ENCODE results near the gene CYP2D6.
"Not testable (repeated sequence)": the region's sequence is repeated elsewhere in the genome, so short reads cannot be mapped to it uniquely, and the experiment has no call there.

The CYP2D6 gene

DNA sequence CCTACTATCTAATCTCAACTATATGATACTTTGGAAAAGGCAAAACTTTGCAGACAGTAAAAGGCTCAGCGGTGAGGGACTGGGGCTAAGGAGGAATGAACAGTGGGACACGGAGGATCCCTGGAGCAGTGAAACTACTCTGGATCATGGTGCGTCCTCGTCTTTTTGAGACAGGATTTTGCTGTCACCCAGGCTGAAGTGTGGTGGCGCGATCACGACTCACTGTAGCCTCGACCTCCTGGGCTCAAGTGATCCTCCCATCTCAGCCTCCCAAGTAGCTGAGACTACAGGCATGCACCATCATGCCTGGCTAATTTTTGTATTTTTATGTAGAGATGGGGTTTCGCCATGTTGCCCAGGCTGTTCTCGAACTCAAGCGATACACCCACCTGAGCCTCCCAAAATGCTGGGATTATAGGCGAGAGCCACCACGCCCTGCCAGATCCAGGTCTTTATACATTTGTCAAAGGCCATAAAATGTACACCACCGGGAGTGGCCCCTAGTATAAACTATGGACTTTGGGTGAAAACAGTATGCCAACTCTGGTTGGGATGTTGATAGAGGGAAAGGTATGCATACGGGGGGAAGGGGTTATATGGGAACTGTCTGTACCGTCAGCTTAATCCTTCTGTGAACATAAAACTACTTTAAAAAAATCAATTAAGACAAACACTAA, 28.0 kb upstream of the CYP2D6 start:
- no peak for DNase-seq

DNA sequence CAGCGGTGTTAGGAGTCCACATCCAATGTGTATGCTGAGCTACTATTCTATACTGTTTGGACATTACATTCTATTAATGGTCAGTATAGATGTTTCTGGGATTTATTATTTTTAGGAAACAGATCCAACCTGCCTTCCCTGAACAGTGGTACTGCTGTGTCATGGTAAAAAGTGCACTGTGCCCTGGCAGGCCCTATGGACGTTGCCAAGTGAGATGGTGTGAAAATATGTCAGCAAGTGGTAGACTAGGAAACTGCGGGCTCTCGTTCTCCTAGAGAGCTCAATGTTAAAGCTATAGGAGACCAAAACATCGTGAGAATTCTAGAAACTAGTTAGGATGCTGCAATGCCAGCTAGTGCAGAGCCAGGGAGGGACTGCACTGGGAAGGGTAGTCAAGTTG, 26.0 kb upstream of the CYP2D6 start:
- no peak for DNase-seq

DNA sequence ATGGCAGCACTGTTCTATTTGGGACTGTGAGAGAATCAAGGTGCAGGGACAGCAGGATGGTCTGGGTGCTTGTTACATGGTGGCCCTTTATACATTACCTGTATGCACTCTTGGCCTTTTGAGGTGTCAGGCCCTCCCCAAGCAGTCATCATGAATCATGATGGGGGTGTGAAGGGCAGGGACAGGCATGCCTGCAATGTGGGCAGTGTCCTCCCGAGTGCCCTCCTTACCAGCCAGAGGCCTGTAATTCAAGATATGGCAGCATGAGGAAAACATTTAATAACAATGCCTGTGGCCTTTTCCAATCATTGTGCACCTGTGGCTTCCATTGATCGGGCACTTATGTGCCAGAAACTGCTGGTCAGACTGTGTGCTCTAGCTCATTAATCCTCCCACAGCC, 25.5 kb upstream of the CYP2D6 start:
- DNase-seq: no peak

DNA sequence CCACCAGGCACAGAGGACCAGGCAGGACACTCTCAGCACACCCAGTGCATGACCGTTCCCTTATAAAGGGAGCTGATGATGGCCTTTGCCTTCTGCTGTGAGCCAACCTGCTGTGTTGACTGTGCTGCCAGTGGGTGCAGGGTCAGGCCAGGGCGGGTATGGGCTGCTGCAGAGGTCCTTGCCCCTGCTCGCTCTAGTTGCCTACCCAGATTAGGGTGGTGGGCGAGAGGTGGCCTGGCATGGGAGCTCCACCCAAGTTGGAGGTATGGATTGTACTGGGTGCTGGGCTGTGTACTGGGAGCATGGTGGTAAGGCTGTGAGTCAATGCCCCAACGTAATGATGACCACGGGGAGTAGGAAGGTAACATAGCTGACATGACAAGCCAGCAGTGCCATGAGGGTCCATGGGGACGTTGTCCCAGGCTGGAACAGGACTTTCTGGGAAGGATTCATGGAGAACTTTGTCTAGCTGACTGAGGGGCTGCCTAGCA, 24.5 kb upstream of the CYP2D6 start:
- DNase-seq: no peak

DNA sequence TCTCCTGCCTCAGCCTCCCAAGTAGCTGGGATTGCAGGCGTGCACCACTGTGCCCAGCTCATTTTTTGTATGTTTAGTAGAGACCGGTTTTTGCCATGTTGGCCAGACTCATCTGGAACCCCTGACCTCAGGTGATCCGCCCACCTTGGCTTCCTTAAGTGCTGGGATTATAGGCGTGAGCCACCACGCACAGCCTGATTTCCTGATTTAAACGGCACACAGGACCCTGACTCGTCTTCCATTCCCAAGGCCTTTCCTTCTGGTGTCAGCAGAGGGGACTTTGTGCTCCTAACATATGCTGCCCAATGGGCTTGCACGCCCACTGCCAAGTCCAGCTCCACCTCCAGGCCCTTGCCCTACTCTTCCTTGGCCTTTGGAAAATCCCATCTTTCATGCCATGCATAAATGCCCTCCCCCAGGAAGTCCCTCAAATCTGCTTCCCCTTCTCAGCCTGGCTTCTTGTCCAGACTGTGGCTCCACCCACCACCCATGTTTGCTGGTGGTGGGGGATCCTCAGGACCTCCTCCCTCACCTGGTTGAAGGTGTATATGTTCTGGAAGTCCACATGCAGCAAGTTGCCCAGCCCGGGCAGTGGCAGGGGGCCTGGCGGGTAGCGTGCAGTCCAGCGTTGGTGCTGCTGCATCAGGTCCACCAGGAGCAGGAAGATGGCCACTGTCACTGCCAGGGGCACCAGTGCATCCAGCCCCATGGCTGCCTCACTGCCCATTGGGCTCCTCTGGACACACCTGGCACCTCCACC, 23.9 kb upstream of the CYP2D6 start:
- DNase-seq: no peak

DNA sequence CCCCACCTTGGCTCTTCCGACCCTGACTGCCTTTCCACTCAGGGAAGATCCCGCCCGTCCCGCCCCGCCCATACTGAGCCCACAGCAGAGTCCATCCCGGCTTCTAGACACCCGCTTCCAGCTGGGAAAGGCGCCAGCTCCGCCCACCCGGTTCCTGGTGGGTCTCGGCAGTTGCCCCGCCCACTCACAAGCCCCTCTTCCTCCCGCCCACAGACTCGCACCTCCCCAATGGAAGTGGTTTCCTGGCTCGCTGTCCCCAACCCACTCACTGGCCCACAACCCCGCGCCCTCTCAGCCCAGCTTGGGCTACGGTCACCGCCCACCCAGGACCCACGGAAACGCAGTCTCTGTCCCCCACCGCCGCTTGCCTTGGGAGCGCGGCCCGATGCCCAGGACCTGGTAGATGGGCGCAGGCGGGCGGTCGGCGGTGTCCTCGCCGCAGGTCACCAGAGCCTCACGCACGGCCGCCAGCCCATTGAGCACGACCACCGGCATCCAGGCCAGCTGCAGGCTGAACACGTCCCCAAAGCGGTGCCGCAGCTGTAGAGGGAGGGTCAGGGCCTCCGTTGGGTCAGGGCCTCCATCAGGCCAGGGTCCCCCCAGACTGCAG, 22.2 kb upstream of the CYP2D6 start:
- DNase-seq: no peak

DNA sequence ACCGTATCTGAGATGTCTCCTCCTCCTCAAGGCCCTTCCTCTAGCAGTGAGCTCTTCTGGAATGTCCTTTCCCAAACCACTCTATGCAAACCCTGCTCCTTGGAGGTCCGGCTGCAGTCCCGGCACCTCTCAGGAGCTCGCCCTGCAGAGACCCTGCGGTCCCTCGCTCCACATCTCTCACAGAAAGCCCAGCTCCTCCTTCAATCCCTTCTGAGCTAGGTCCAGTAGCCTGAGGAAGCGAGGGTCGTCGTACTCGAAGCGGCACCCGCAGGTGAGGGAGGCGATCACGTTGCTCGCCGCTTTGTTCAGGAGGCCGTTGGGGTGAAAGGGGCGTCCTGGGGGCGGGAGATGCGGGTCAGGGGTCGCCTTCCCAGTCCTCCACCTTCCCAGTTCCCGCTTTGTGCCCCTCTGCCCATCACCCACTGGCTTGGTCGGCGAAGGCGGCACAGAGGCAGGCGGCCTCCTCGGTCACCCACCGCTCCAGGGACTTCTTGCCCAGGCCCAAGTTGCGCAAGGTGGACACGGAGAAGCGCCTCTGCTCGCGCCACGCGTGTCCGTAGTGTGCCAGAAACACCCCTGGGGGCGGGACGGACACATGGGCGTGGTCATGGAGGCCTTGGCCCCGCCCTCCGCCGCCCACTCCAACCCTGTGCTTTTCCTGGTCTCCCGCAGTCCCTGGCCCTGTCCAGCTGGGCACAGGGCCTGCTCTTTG, 21.5 kb upstream of the CYP2D6 start:
- no peak for DNase-seq

DNA sequence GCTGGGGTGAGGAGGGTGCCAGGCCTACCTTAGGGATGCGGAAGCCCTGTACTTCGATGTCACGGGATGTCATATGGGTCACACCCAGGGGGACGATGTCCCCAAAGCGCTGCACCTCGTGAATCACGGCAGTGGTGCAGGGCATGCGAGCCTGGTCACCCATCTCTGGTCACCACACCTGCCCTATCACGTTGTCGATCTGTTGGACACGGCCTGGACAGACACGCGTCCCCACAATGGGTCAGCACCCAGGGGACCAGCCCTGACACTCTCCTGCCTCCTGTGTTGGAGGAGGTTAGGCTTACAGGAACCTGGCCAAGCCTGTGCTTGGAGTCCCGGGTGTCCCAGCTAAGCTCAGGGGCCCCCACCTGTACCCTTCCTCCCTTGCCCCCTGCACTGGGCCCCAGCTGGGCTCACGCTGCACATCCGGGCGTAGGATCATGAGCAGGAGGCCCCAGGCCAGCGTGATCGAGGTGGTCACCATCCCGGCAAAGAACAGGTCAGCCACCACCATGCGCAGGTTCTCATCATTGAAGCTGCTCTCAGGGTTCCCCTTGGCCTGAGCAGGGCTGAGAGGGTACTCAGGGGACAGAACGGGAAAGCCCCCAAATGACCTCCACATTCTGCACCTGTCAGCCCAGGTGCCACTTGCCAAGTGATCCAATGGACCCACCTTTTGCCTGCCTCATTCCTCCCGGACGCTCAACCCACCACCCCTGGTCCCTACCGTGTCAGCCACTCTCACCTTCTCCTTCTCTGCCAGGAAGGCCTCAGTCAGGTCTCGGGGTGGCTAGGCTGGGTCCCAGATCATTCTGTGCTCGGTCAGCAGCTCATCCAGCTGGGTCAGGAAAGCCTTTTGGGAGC, 20.3 kb upstream of the CYP2D6 start:
- no peak for DNase-seq

DNA sequence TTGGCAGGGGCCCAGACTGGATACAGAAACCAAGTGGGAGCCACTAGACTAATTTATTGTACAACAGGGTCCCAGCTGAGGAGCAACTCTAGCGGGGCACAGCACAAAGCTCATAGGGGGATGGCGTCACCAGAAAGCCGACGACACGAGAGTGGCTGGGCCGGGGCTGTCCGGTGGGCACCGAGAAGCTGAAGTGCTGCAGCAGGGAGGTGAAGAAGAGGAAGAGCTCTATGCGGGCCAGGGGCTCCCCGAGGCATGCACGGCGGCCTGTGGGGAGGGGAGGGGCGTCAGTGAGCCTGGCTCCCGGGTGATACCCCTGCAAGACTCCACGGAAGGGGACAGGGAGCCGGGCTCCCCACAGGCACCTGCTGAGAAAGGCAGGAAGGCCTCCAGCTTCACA, 19.2 kb upstream of the CYP2D6 start:
- not testable (repeated sequence) for DNase-seq

DNA sequence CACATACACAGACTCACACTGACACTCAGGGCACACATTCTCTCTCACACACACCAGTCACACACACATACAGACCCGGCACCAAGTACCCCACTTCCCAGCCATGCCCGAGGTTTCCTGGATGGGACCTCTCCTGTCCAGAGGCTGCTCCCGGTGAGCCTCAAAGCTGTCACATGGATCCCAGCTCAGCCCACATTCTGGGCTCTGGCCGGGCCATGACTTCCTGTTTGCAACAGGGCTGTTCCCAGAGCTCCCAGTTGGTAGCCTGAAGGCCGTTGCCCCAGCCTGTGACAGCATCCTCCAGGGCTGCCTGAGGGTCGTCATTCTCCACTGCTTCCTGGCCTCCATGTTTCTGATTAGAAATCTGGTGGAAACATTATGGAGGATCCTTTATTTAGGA, 14.6 kb upstream of the CYP2D6 start:
- DNase-seq: no peak

DNA sequence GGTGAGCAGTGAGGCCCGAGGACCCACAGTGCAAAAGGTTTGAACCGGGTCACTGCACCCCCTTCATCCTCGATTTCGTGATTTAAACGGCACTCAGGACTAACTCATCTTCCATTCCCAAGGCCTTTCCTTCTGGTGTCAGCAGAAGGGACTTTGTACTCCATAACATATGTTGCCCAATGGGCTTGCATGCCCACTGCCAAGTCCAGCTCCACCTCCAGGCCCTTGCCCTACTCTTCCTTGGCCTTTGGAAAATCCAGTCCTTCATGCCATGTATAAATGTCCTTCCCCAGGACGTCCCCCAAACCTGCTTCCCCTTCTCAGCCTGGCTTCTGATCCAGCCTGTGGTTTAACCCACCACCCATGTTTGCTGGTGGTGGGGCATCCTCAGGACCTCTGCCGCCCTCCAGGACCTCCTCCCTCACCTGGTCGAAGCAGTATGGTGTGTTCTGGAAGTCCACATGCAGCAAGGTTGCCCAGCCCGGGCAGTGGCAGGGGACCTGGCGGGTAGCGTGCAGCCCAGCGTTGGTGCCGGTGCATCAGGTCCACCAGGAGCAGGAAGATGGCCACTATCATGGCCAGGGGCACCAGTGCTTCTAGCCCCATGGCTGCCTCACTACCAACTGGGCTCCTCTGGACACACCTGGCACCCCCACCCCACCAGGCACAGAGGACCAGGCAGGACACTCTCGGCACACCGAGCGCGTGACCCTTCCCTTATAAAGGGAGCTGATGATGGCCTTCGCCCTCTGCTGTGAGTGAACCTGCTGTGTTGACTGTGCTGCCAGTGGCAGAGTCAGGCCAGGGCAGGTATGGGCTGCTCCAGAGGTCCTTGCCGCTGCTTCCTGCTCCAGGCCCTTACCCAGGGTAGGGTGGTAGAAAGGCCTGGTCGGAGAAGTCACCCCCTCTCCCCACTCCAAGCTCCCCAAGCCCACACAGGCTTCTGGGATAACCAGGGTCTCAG, 13.5 kb upstream of the CYP2D6 start:
- DNase-seq: not testable (repeated sequence)

DNA sequence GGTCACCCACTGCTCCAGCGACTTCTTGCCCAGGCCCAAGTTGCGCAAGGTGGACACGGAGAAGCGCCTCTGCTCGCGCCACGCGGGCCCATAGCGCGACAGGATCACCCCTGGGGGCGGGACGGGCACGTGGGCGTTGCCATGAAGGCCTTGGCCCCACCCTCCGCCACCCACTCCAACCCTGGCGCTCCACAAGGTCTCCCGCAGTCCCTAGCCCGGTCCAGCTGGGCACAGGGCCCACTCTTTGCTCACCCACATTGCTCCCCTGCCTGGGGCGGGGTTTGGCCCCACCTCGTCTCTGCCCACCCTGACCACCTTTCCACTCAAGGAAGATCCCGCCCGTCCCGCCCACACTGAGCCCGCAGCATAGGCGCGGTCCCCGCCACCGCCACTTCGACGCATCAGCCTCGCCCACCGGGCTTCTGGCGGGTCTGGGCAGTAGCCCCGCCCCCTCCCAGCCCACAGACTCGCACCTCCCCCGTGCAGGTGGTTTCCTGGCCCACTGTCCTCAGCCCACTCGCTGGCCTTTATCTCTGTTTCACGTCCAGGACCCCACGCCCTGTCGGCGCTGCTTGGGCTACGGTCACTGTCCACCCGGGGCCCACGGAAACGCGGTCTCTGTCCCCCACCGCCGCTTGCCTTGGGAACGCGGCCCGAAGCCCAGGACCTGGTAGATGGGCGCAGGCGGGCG, 12.3 kb upstream of the CYP2D6 start:
- DNase-seq: no peak

DNA sequence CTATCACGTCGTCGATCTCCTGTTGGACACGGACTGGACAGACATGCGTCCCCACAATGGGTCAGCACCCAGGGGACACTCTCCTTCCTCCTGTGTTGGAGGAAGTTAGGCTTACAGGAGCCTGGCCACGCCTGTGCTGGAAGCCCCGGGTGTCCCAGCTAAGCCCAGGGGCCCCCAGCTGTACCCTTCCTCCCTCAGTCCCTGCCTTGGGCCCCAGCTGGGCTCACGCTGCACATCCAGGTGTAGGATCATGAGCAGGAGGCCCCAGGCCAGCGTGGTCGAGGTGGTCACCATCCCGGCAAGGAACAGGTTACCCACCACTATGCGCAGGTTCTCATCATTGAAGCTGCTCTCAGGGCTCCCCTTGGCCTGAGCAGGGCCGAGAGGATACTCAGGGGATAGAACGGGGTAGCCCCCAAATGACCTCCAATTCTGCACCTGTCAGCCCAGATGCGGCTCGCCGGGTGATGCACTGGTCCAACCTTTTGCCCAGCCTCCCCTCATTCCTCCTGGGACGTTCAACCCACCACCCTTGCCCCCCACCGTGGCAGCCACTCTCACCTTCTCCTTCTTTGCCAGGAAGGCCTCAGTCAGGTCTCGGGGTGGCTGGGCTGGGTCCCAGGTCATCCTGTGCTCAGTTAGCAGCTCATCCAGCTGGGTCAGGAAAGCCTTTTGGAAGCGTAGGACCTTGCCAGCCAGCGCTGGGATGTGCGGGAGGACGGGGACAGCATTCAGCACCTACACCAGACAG, 10.9 kb upstream of the CYP2D6 start:
- DNase-seq: not testable (repeated sequence)

DNA sequence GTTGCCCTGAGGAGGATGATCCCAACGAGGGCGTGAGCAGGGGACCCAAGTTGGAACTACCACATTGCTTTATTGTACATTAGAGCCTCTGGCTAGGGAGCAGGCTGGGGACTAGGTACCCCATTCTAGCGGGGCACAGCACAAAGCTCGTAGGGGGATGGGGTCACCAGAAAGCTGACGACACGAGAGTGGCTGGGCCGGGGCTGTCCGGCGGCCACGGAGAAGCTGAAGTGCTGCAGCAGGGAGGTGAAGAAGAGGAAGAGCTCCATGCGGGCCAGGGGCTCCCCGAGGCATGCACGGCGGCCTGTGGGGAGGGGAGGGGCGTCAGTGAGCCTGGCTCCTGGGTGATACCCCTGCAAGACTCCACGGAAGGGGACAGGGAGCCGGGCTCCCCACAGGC, 9.5 kb upstream of the CYP2D6 start:
- DNase-seq: not testable (repeated sequence)

DNA sequence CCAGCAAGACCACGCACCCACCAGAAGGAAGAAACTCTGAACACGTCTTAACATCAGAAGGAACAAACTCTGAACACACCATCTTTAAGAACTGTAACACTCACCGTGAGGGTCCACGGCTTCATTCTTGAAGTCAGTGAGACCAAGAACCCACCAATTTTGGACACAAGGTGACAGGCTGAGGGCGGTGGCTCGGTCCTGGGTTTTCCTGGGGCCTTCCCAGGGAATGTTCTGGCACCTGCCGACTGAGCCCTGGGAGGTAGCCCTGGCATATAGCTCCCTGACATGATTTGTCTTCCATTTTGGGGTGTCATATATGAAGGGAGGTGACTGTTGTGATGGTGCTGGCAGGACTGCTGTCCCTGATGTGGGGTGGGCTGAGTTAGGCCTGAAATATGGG, 8.9 kb upstream of the CYP2D6 start:
- not testable (repeated sequence) for DNase-seq

DNA sequence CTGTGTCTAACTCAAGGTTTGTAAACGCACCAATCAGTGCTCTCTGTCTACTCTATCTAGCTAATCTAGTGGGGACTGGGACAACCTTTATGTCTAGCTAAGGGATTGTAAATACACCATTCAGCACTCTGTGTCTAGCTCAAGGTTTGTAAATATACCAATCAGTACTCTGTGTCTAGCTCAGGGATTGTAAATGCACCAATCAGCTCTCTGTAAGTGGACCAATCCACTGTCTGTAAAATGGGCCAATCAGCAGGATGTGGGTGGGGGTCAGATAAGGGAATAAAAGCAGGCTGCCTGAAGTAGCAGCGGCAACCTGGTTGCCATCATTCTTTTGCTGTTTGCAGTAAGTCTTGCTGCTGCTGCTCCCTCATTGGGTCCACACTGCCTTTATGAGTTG, 8.4 kb upstream of the CYP2D6 start:
- DNase-seq: no peak

DNA sequence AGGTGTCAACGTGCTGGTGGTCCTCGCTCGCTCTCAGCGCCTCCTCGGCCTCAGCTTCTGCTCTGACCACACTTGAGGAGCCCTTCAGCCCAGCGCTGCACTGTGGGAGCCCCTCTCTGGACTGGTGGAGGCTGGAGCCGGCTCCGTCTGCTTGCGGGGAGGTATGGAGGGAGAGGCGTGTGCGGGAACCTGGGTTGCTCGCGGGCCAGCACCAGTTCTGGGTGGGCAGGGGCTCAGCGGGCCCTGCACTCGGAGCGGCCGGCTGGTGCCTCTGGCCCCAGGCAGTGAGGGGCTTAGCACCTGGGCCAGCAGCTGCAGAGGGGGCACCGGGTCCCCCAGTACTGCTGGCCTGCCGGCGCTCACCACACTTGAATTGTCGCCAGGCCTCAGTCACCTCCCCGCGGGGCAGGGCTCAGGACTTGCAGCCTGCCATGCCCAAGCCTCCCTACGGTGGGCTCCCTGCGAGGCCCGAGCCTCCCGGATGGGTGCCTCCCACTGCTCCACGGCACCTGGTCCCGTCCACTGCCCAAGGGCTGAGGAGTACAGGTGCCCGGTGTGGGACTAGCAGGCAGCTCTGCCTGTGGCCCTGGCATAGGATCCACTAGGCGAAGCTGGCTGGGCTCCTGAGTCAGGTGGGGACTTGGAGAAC, 7.6 kb upstream of the CYP2D6 start:
- DNase-seq: no peak

DNA sequence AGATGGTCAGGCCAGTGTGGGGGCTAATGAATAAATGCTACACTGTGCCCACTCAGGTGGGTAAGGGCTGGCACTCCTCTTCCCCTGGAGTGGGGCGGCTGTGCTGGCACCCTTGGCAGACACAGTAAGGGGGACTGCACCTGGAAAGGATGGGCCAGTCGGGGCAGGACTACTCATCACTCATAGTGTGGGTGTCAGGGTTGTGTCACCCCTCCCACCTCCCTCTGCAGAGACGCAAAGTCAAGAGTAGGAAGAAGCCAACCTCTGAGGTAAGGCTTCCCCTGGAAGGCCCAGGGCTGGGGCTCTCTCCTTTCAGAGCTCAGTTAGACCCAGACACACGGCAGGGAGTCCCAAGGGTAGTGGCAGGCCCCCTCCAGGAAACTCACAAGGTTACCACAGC, 5.1 kb upstream of the CYP2D6 start:
- not testable (repeated sequence) for DNase-seq

Data from right kidney (tissue), 1 donor.